H1 (cell line): Measurements from ENCODE around the gene SCRN3. TPM values are rescaled to one million over a fixed set of nuclear protein-coding genes. Genes with fewer than 3 reads are reported as not detected.
A peak's percentile ranks its signal among the peaks of the same experiment; 100 is the strongest.

Experiments
- CTCF ChIA-PET: fragments of 300-600 bp; sonication (Branson Sonifier 250); formaldehyde crosslinking; loops from one replicate; lab custom pipeline; 2021; ENCODE audit not compliant: partially characterized antibody; lab: Charles Lee
- POLR2A ChIA-PET: fragments of 300-600 bp; sonication (Branson Sonifier 250); formaldehyde crosslinking; loops from one replicate; lab custom pipeline; 2021; ENCODE audit warnings: inconsistent platforms; ENCODE audit not compliant: partially characterized antibody; lab: Charles Lee
- DNase-seq, 2 experiments: peaks; one replicate each; pipeline versions ENCODE4 v3.0.0 to v3.0.0-alpha.2; 2010 to 2022; ENCODE audit warnings: low spot score in 2 of 2, low read depth in 1 of 2, mixed read lengths in 1 of 2
- FAIRE-seq: peaks from 2 replicates; lab custom pipeline; 2011; peaks lifted over from hg19 to GRCh38; lab: Jason Lieb, UNC
- H2AFZ ChIP-seq: 2 replicates; pipeline ENCODE4 v1.8.1; 2012; ENCODE audit warnings: low read length, inconsistent platforms
- H2AK5ac ChIP-seq: 2 replicates; pipeline ENCODE4 v1.6.1; 2013; ENCODE audit warnings: low read depth, low read length
- H2BK120ac ChIP-seq: replicated peaks from 2 replicates; pipeline ENCODE3; 2013; ENCODE audit warnings: low read depth, low read length, inconsistent platforms
- H2BK12ac ChIP-seq: 2 replicates; pipeline ENCODE4 v1.6.1; 2013; ENCODE audit warnings: low read depth, low read length
- H2BK15ac ChIP-seq: 2 replicates; pipeline ENCODE4 v1.6.1; 2013; ENCODE audit warnings: low read length
- H2BK20ac ChIP-seq: 2 replicates; pipeline ENCODE4 v1.6.1; 2013; ENCODE audit warnings: low read length
- H2BK5ac ChIP-seq: 2 replicates; pipeline ENCODE4 v1.6.1; 2013; ENCODE audit warnings: low read depth, low read length
- H3K14ac ChIP-seq: 2 replicates; pipeline ENCODE4 v1.6.1; 2013; ENCODE audit warnings: inconsistent platforms; ENCODE audit not compliant: insufficient read length
- H3K18ac ChIP-seq: 2 replicates; pipeline ENCODE4 v1.6.1; 2013; ENCODE audit warnings: low read length; ENCODE audit errors: extremely low read depth
- H3K23ac ChIP-seq: 2 replicates; pipeline ENCODE4 v1.6.1; 2013; ENCODE audit warnings: inconsistent platforms; ENCODE audit not compliant: insufficient read length
- H3K23me2 ChIP-seq: 2 replicates; pipeline ENCODE4 v1.6.1; 2013; ENCODE audit warnings: low read depth, low read length
- H3K27ac ChIP-seq: 2 replicates; pipeline ENCODE4 v1.6.1; 2011; ENCODE audit warnings: low read depth, low read length, inconsistent platforms
- H3K27me3 ChIP-seq, 4 experiments: replicated peaks in 1 of 4; 1 replicate in 1 of 4; 2 replicates in 3 of 4; pipeline versions ENCODE4 v1.6.1 to v1.8.1; 2011 to 2013; ENCODE audit warnings: low read length in 3 of 4, mild to moderate bottlenecking in 3 of 4, inconsistent platforms in 2 of 4, mixed read lengths in 2 of 4, moderate library complexity in 1 of 4; ENCODE audit not compliant: control insufficient read depth in 3 of 4, insufficient read depth in 3 of 4; ENCODE audit errors: extremely low read depth in 1 of 4
- H3K36me3 ChIP-seq, 4 experiments: 2 replicates each; pipeline versions ENCODE4 v1.6.1 to v1.8.1; 2011 to 2013; ENCODE audit warnings: mild to moderate bottlenecking in 4 of 4, low read length in 3 of 4, moderate library complexity in 2 of 4, control low read depth in 1 of 4, inconsistent platforms in 1 of 4; ENCODE audit not compliant: insufficient read depth in 4 of 4, control insufficient read depth in 2 of 4
- H3K4ac ChIP-seq: replicated peaks from 2 replicates; pipeline ENCODE3; 2013; ENCODE audit warnings: low read length, low read depth, mixed read lengths, inconsistent platforms; ENCODE audit not compliant: insufficient read length
- H3K4me1 ChIP-seq, 4 experiments: replicated peaks in 1 of 4; 1 replicate in 1 of 4; 2 replicates in 3 of 4; pipeline versions ENCODE4 v1.6.1 to v1.8.1; 2011 to 2013; ENCODE audit warnings: low read length in 3 of 4, inconsistent platforms in 2 of 4, mixed read lengths in 1 of 4; ENCODE audit not compliant: insufficient read depth in 4 of 4, control insufficient read depth in 3 of 4
- H3K4me2 ChIP-seq, 2 experiments: 2 replicates each; pipeline versions ENCODE4 v1.6.1 to v1.8.1; 2011 to 2013; ENCODE audit warnings: low read depth in 2 of 2, low read length in 2 of 2, control low read depth in 1 of 2, inconsistent platforms in 1 of 2, mild to moderate bottlenecking in 1 of 2; ENCODE audit not compliant: insufficient read depth in 1 of 2
- H3K4me3 ChIP-seq, 4 experiments: fragments of 200-600, 300-600 bp in 1 of 4; sonication (generic), shearing (Covaris generic), sonication (Bioruptor Twin) in 1 of 4; 2 replicates each; pipeline versions ENCODE4 v1.5.1 to v1.8.1; 2011 to 2016; ENCODE audit warnings: low read length in 4 of 4, low read depth in 3 of 4, control low read depth in 2 of 4, inconsistent platforms in 2 of 4, mild to moderate bottlenecking in 2 of 4, mixed read lengths in 1 of 4, moderate library complexity in 1 of 4; ENCODE audit not compliant: insufficient read depth in 2 of 4; ENCODE audit errors: extremely low read depth in 1 of 4
- H3K56ac ChIP-seq: replicated peaks from 2 replicates; pipeline ENCODE3; 2013; ENCODE audit warnings: low read depth, mild to moderate bottlenecking, mixed read lengths, low read length, inconsistent platforms; ENCODE audit not compliant: insufficient read length
- H3K79me1 ChIP-seq: 2 replicates; pipeline ENCODE4 v1.6.1; 2013; ENCODE audit warnings: low read depth, low read length, control low read depth
- H3K79me2 ChIP-seq, 2 experiments: 2 replicates each; pipeline versions ENCODE4 v1.6.1 to v1.8.1; 2012 to 2013; ENCODE audit warnings: low read length in 2 of 2, mild to moderate bottlenecking in 2 of 2, inconsistent platforms in 1 of 2; ENCODE audit not compliant: insufficient read depth in 2 of 2, control insufficient read depth in 1 of 2
- H3K9ac ChIP-seq, 4 experiments: replicated peaks in 1 of 4; 1 replicate in 1 of 4; 2 replicates in 3 of 4; pipeline versions ENCODE4 v1.6.1 to v1.8.1; 2011 to 2013; ENCODE audit warnings: low read depth in 3 of 4, low read length in 3 of 4, control low read depth in 2 of 4, mild to moderate bottlenecking in 2 of 4, moderate library complexity in 2 of 4, inconsistent platforms in 1 of 4; ENCODE audit errors: extremely low read depth in 1 of 4
- H3K9me3 ChIP-seq, 2 experiments: 2 replicates each; pipeline versions ENCODE4 v1.6.1 to v1.8.1; 2012 to 2013; ENCODE audit warnings: mild to moderate bottlenecking in 2 of 2, moderate library complexity in 2 of 2, control low read depth in 1 of 2, inconsistent platforms in 1 of 2, low read depth in 1 of 2, low read length in 1 of 2, mixed read lengths in 1 of 2; ENCODE audit not compliant: insufficient read depth in 2 of 2
- H4K20me1 ChIP-seq, 2 experiments: replicated peaks in 1 of 2; 2 replicates each; pipeline versions ENCODE3 to v1.8.1; 2011 to 2013; ENCODE audit warnings: inconsistent platforms in 2 of 2, low read length in 2 of 2, mild to moderate bottlenecking in 1 of 2; ENCODE audit not compliant: insufficient read depth in 2 of 2, control insufficient read depth in 1 of 2
- H4K5ac ChIP-seq: 2 replicates; pipeline ENCODE4 v1.6.1; 2013; ENCODE audit warnings: low read length, low read depth, mixed read lengths, inconsistent platforms; ENCODE audit not compliant: insufficient read length
- H4K8ac ChIP-seq: 2 replicates; pipeline ENCODE4 v1.8.0; 2013; ENCODE audit warnings: mild to moderate bottlenecking, moderate library complexity, low read length, inconsistent platforms; ENCODE audit not compliant: insufficient read depth; ENCODE audit errors: extremely low read depth
- H4K91ac ChIP-seq: replicated peaks from 2 replicates; pipeline ENCODE3; 2013; ENCODE audit warnings: low read length, mixed read lengths, inconsistent platforms; ENCODE audit not compliant: insufficient read length
- HDAC2 ChIP-seq, 2 experiments: fragments of 300-600 bp in 1 of 2; sonication (generic) in 1 of 2; IDR thresholded peaks; 2 replicates each; pipeline ENCODE4 v1.6.1; 2011 to 2012; ENCODE audit warnings: low read depth in 2 of 2, low read length in 2 of 2, mild to moderate bottlenecking in 2 of 2, moderate library complexity in 2 of 2, borderline replicate concordance in 1 of 2, inconsistent platforms in 1 of 2
- SP1 ChIP-seq: IDR thresholded peaks from 2 replicates; pipeline ENCODE4 v1.6.1; 2011; ENCODE audit warnings: low read depth, low read length
- YY1 ChIP-seq: IDR thresholded peaks from 2 replicates; pipeline ENCODE4 v1.6.1; 2011; ENCODE audit warnings: low read depth, mild to moderate bottlenecking, low read length
- WGBS, 2 experiments: shearing (Covaris generic) in 1 of 2; methylation state at CpG; one replicate each; pipeline versions ENCODE4 v1.1.6 to v1.1.7; 2013 to 2015; ENCODE audit warnings: low lambda C conversion rate in 2 of 2, mixed read lengths in 2 of 2, inconsistent platforms in 1 of 2, low coverage in 1 of 2, missing lambda C conversion rate in 1 of 2; ENCODE audit not compliant: insufficient replicate concordance in 2 of 2, insufficient coverage in 1 of 2, insufficient read length in 1 of 2; ENCODE audit errors: extremely low coverage in 1 of 2, missing lambda C conversion rate in 1 of 2; 5-methylcytosine and 5-hydroxymethylcytosine counted together
- long read RNA-seq, 2 experiments: library from RNA in 1 of 2; library from capped mRNA in 1 of 2; stranded (forward); transcript quantifications; one replicate each; pipeline ENCODE4 v2.0.0, GENCODE V29; 2021; ENCODE audit warnings: inconsistent platforms in 1 of 2
- polyA minus RNA-seq, 3 experiments: library from RNA; depleted of rRNA, polyadenylated mRNA; stranded (reverse); fragments of >200 nt; gene quantifications; 1 replicate in 2 of 3; 2 replicates in 1 of 3; pipeline ENCODE4 v1.2.3, GENCODE V29; 2011
- polyA plus RNA-seq, 7 experiments: library from polyadenylated mRNA; depleted of rRNA in 3 of 7; stranded (reverse) in 5 of 7; unstranded in 2 of 7; fragments of >200 nt in 5 of 7; fragments of 200-250 nt in 2 of 7; gene quantifications; 1 replicate in 5 of 7; 2 replicates in 1 of 7; 4 replicates in 1 of 7; pipeline versions ENCODE4 v1.2.1 to v1.2.3, GENCODE V29; 2011 to 2013; ENCODE audit warnings: missing spikeins in 2 of 7, mixed read lengths in 2 of 7
- total RNA-seq: library from RNA; stranded (reverse); fragmentation: NEBNext Ultra II Directional; extraction: Animal tissue kit (Norgen Biotek cat#: 25700); gene quantifications from 2 replicates; pipeline ENCODE4 v1.2.1, GENCODE V29; 2021
- TF ChIP-seq, protein P1 (sequence below): IDR thresholded peaks from 2 replicates; pipeline ENCODE4 v1.6.1; 2012; ENCODE audit warnings: inconsistent platforms
- TF ChIP-seq, protein P2 (sequence below): IDR thresholded peaks from 2 replicates; pipeline ENCODE4 v1.6.1; 2012; ENCODE audit warnings: low read length, inconsistent platforms

SCRN3 gene, protein sequence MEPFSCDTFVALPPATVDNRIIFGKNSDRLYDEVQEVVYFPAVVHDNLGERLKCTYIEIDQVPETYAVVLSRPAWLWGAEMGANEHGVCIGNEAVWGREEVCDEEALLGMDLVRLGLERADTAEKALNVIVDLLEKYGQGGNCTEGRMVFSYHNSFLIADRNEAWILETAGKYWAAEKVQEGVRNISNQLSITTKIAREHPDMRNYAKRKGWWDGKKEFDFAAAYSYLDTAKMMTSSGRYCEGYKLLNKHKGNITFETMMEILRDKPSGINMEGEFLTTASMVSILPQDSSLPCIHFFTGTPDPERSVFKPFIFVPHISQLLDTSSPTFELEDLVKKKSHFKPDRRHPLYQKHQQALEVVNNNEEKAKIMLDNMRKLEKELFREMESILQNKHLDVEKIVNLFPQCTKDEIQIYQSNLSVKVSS
- total RNA-seq = 6.8 and 7.4 TPM in 2 replicates
- 7.8 TPM in 2 replicates for polyA plus RNA-seq (2011; rRNA removed)
- polyA plus RNA-seq (2011; cell fraction: cytosol; rRNA removed) = 8.5 TPM
- polyA plus RNA-seq (2011; cell fraction: nucleus; rRNA removed) = 5.0 TPM
- 3.8 to 7.0 TPM (median 4.7 TPM) in 4 replicates for polyA plus RNA-seq (2012, experiment 1 of 2)
- 1.6 TPM for polyA plus RNA-seq (2012, experiment 2 of 2)
- polyA plus RNA-seq (2013, experiment 1 of 2) = 7.6 TPM
- 7.2 TPM for polyA plus RNA-seq (2013, experiment 2 of 2)
- polyA minus RNA-seq (2011; rRNA and poly(A)+ RNA removed) = 5.4 and 8.1 TPM in 2 replicates
- 3.6 TPM for polyA minus RNA-seq (2011; cell fraction: cytosol; rRNA and poly(A)+ RNA removed)
- 22.1 TPM for polyA minus RNA-seq (2011; cell fraction: nucleus; rRNA and poly(A)+ RNA removed)
- long read RNA-seq, experiment 1, partial matches to known transcripts = 1 of 5 reads
- long read RNA-seq, experiment 1, other reads (novel, unspliced or antisense) = 1 of 5 reads
- long read RNA-seq, experiment 2, partial matches to known transcripts = 2 of 7 reads
- long read RNA-seq, experiment 2, other reads (novel, unspliced or antisense) = 2 of 7 reads

DNA sequence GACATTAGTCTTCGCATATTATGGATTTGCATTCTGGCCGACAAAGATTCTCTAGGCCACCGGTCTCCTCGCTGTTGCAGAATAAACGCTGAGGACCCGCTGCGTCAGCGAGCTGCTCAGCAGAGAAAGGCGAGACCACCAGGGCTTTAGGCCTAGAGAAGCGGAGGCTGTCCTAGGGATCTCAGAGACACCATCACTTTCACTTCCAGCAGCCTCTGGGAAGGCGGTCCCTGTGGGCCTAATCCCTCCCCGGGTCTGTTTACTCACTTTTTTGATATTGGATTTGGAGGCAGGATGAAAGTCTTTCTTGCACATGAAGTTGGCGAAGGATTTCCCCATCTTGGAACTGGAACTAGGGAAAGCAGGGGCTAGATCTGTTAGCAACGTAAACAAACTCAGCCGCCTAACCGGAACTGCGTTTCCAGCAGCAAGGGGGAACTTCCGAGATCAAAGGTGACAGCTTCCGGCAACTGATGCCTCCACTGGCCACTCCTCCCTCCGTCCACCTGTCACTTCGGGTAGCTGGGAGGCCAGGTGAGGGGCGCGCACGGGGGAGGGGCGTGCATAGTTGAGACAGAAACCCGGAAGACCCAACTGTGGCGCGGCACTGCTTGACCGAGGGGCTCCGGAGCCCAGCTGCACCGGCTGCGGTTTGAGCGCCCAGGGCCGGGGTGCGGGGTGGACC, at the start of gene SCRN3:
Gene SCRN3, plus strand, starts transcription at position 447 of the 685 bp plus-strand sequence. CDS start 2,554 bp downstream, outside the sequence.
- H3K14ac ChIP-seq = no peak within 1 kb of the TSS
- peaks cover 0 to 21% of the 10 kb centered on the region in 2 experiments; a peak in 3 of 4 replicates for H3K79me2 ChIP-seq
- H2AK5ac ChIP-seq = no peak within 1 kb of the TSS
- H3K4ac ChIP-seq = no peak within 1 kb of the TSS
- no peak within 1 kb of the TSS; the same call in 1 of the 2 replicates for H3K18ac ChIP-seq
- H3K4me3 ChIP-seq = peak within 1 kb of the TSS; percentile 76 to 84 (median 82)
- H3K27me3 ChIP-seq = no peaks in the 10 kb centered on the region
- peak within 1 kb of the TSS; percentile 71 for H2AFZ ChIP-seq
- H4K20me1 ChIP-seq = no peaks in the 10 kb centered on the region
- H2BK120ac ChIP-seq = no peak within 1 kb of the TSS
- H2BK12ac ChIP-seq = no peak within 1 kb of the TSS
- H3K56ac ChIP-seq = no peak within 1 kb of the TSS
- WGBS, 2 experiments = 1% methylated on average over 35 of the region's 35 CpGs; no CpG with 5 or more reads in 1 of the 2 experiments
- DNase-seq = peak; percentile 82 to 87
- no peak within 1 kb of the TSS for H4K8ac ChIP-seq
- POLR2A ChIA-PET = interaction anchor here (1.3 to 1.8 kb wide), 3 partner anchors 8 to 21 kb away, joined by 3 to 8 read pairs (median 4); no protein-coding TSS in a partner anchor
- CTCF ChIA-PET = interaction anchor here (0.7 to 1.1 kb wide), 3 partner anchors 54 to 953 kb away, joined by 3 to 7 read pairs (median 5); no protein-coding TSS in a partner anchor
- no peaks in the 10 kb centered on the region for H3K4me1 ChIP-seq
- FAIRE-seq = peak; percentile 98
- no peak within 1 kb of the TSS for H4K91ac ChIP-seq
- H2BK15ac ChIP-seq = no peak within 1 kb of the TSS
- no peaks in the 10 kb centered on the region for H3K23me2 ChIP-seq
- peak within 1 kb of the TSS; percentile 58; the same call in 1 of the 2 replicates for H3K27ac ChIP-seq
- H3K9me3 ChIP-seq = no peaks in the 10 kb centered on the region
- no peaks in the 10 kb centered on the region for H3K79me1 ChIP-seq
- peak within 1 kb of the TSS; percentile 52 for H3K23ac ChIP-seq
- H2BK20ac ChIP-seq = no peak within 1 kb of the TSS
- peak within 1 kb of the TSS; percentile 60 for H4K5ac ChIP-seq
- peak within 1 kb of the TSS; percentile 76 to 91 for H3K4me2 ChIP-seq
- no peak within 1 kb of the TSS for H2BK5ac ChIP-seq
- peak within 1 kb of the TSS in 3 of 4 experiments; percentile 57 to 80 (median 70); a peak in 6 of 7 replicates for H3K9ac ChIP-seq
- no peaks in the 10 kb centered on the region for H3K36me3 ChIP-seq
- TF ChIP-seq SP1 (no peak), HDAC2 (IDR thresholded peaks at IDR 0.05; ENCODE audit: borderline replicate concordance in 1 of 2, low read depth in 2 of 2, low read length in 2 of 2) (peak; percentile 40 to 56; a peak in 2 of 4 replicates), YY1 (0 out of 2 replicates have a peak, but pooled peaks have one; percentile 42)
- TF ChIP-seq, protein P1, sequence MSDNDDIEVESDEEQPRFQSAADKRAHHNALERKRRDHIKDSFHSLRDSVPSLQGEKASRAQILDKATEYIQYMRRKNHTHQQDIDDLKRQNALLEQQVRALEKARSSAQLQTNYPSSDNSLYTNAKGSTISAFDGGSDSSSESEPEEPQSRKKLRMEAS = peak; percentile 72
- TF ChIP-seq, protein P2, sequence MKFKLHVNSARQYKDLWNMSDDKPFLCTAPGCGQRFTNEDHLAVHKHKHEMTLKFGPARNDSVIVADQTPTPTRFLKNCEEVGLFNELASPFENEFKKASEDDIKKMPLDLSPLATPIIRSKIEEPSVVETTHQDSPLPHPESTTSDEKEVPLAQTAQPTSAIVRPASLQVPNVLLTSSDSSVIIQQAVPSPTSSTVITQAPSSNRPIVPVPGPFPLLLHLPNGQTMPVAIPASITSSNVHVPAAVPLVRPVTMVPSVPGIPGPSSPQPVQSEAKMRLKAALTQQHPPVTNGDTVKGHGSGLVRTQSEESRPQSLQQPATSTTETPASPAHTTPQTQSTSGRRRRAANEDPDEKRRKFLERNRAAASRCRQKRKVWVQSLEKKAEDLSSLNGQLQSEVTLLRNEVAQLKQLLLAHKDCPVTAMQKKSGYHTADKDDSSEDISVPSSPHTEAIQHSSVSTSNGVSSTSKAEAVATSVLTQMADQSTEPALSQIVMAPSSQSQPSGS = no peak
